HEK293 (cell line): Measurements from ENCODE around the gene BRWD1.

Experiments used
- REPIN1 ChIP-seq: fragments of 450-650 bp; formaldehyde crosslinking; IDR thresholded peaks from 2 replicates; pipeline ENCODE4 v1.5.1; 2017; ENCODE audit warnings: missing biosample characterization, missing genetic modification characterization, low read depth
- SP2 ChIP-seq: fragments of 450-650 bp; formaldehyde crosslinking; IDR thresholded peaks from 2 replicates; pipeline ENCODE4 v1.5.1; 2016; ENCODE audit warnings: missing biosample characterization, missing genetic modification characterization
- SP7 ChIP-seq: fragments of 450-650 bp; formaldehyde crosslinking; IDR thresholded peaks from 2 replicates; pipeline ENCODE4 v1.5.1; 2016; ENCODE audit warnings: missing biosample characterization, missing genetic modification characterization
- ZBTB21 ChIP-seq: fragments of 450-650 bp; formaldehyde crosslinking; IDR thresholded peaks from 2 replicates; pipeline ENCODE4 v1.5.1; 2017; ENCODE audit warnings: missing biosample characterization, missing genetic modification characterization
- ZBTB48 ChIP-seq: fragments of 450-650 bp; formaldehyde crosslinking; IDR thresholded peaks from 2 replicates; pipeline ENCODE4 v1.5.1; 2016; ENCODE audit warnings: missing biosample characterization, missing genetic modification characterization
- ZFHX2 ChIP-seq: fragments of 450-650 bp; formaldehyde crosslinking; conservative IDR thresholded peaks from 2 replicates; pipeline ENCODE4 v1.5.1; 2016; ENCODE audit warnings: missing biosample characterization, missing genetic modification characterization
- ZNF112 ChIP-seq: fragments of 450-650 bp; formaldehyde crosslinking; IDR thresholded peaks from 2 replicates; pipeline ENCODE4 v1.5.0; 2017; ENCODE audit warnings: missing biosample characterization, missing genetic modification characterization
- ZNF23 ChIP-seq: fragments of 450-650 bp; formaldehyde crosslinking; IDR thresholded peaks from 2 replicates; pipeline ENCODE4 v1.5.1; 2016; ENCODE audit warnings: missing biosample characterization, missing genetic modification characterization, borderline replicate concordance
- ZNF248 ChIP-seq: fragments of 450-650 bp; formaldehyde crosslinking; IDR thresholded peaks from 2 replicates; pipeline ENCODE4 v1.5.1; 2017; ENCODE audit warnings: missing biosample characterization, missing genetic modification characterization
- ZNF302 ChIP-seq: fragments of 450-650 bp; formaldehyde crosslinking; IDR thresholded peaks from 2 replicates; pipeline ENCODE4 v1.5.1; 2016; ENCODE audit warnings: missing biosample characterization, missing genetic modification characterization, low read depth
- ZNF324 ChIP-seq: fragments of 450-650 bp; formaldehyde crosslinking; IDR thresholded peaks from 2 replicates; pipeline ENCODE4 v1.5.1; 2016; ENCODE audit warnings: missing biosample characterization, missing genetic modification characterization
- ZNF426 ChIP-seq: fragments of 450-650 bp; formaldehyde crosslinking; IDR thresholded peaks from 2 replicates; pipeline ENCODE4 v1.5.1; 2017; ENCODE audit warnings: missing biosample characterization, missing genetic modification characterization, mild to moderate bottlenecking, inconsistent platforms, moderate library complexity
- ZNF548 ChIP-seq: fragments of 450-650 bp; formaldehyde crosslinking; IDR thresholded peaks from 2 replicates; pipeline ENCODE4 v1.5.1; 2016; ENCODE audit warnings: missing biosample characterization, missing genetic modification characterization
- ZNF660 ChIP-seq: fragments of 450-650 bp; IDR thresholded peaks from 2 replicates; pipeline ENCODE4 v1.5.1; 2018; ENCODE audit warnings: missing biosample characterization, mild to moderate bottlenecking, missing genetic modification characterization
- ZNF76 ChIP-seq: fragments of 450-650 bp; formaldehyde crosslinking; IDR thresholded peaks from 2 replicates; pipeline ENCODE4; 2016; ENCODE audit warnings: low read depth, missing biosample characterization, missing genetic modification characterization, borderline replicate concordance
- ZNF837 ChIP-seq: fragments of 450-650 bp; formaldehyde crosslinking; IDR thresholded peaks from 2 replicates; pipeline ENCODE4 v1.5.1; 2016; ENCODE audit warnings: missing biosample characterization, missing genetic modification characterization
- ZXDB ChIP-seq: fragments of 450-650 bp; formaldehyde crosslinking; IDR thresholded peaks from 2 replicates; pipeline ENCODE4 v1.5.1; 2016; ENCODE audit warnings: missing biosample characterization, missing genetic modification characterization
- TF ChIP-seq, protein P1 (sequence below): fragments of 450-650 bp; formaldehyde crosslinking; IDR thresholded peaks from 2 replicates; pipeline ENCODE4 v1.5.1; 2017; ENCODE audit warnings: missing biosample characterization, missing genetic modification characterization
- TF ChIP-seq, protein P2 (sequence below): fragments of 450-650 bp; formaldehyde crosslinking; IDR thresholded peaks from 2 replicates; pipeline ENCODE4 v1.5.1; 2017; ENCODE audit warnings: missing biosample characterization, missing genetic modification characterization
- TF ChIP-seq, protein P3 (sequence below): fragments of 450-650 bp; formaldehyde crosslinking; IDR thresholded peaks from 2 replicates; pipeline ENCODE4 v1.5.1; 2016; ENCODE audit warnings: missing biosample characterization, missing genetic modification characterization
- TF ChIP-seq, protein P4 (sequence below): fragments of 450-650 bp; formaldehyde crosslinking; IDR thresholded peaks from 2 replicates; pipeline ENCODE4 v1.5.1; 2016; ENCODE audit warnings: missing biosample characterization, missing genetic modification characterization
- TF ChIP-seq, protein P5 (sequence below): fragments of 450-650 bp; formaldehyde crosslinking; IDR thresholded peaks from 2 replicates; pipeline ENCODE4 v1.5.1; 2016; ENCODE audit warnings: missing biosample characterization, missing genetic modification characterization
- TF ChIP-seq, protein P6 (sequence below): fragments of 450-650 bp; formaldehyde crosslinking; optimal IDR thresholded peaks from 2 replicates; pipeline ENCODE3; 2016; ENCODE audit warnings: missing biosample characterization, mild to moderate bottlenecking, missing genetic modification characterization
- TF ChIP-seq, protein P7 (sequence below): fragments of 450-650 bp; formaldehyde crosslinking; conservative IDR thresholded peaks from 2 replicates; pipeline ENCODE4 v1.5.1; 2016; ENCODE audit warnings: low read depth, missing biosample characterization, missing genetic modification characterization
- TF ChIP-seq, protein P8 (sequence below): fragments of 450-650 bp; formaldehyde crosslinking; IDR thresholded peaks from 2 replicates; pipeline ENCODE4 v1.5.1; 2017; ENCODE audit warnings: missing biosample characterization, missing genetic modification characterization

Gene BRWD1

DNA sequence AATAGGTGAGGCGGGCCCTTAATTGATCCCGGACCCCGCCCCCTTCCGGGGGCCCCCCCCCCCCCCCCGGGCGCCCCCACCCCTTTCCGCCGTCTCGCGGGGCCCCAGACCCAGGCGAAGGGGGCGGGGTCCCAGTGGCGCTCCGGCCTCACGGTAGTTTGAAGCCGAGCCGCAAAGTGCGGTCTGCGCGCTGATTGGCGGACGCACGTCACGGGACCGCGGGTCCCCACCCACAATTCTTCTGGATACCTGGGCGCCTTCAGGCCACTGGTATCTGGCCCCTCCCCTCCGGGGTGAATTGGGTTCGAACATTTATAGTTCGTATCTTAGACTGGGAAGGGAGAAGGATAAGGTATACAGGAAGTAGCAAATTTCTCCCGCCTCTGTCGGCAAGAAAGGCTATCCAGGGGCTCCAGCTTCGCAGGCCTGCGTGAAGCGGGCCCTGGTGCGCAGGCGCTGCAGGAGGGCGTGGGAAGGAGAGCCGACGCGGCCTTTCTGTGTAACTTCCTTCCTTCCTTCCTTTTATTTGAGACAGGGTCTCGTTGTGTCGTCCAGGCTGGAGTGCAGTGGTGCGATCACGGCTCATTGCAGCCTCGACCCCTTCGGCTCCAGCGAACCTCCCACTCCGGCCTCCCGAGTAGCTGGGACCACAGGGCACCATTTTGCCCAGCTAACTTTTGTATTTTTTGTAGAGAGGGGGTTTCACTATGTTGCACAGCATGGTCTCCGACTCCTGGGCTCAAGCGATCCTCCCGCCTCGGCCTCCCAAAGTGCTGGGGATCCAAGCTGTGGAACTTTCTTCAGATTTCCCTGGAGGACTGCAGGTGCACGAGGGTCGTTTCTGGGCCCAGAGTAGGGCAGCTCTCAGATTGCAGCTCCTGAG, 36.0 kb upstream of the BRWD1 start (continued):
- TF ChIP-seq ZNF426 (tag by site-specific recombination) (no peak), ZNF248 (tag by site-specific recombination) (no peak), ZNF660 (peak; percentile 49; the same call in 1 of the 2 replicates), ZNF837 (tag by site-specific recombination) (no peak), ZNF112 (no peak), ZNF548 (tag by site-specific recombination) (no peak; the same call in 1 of the 2 replicates), ZXDB (tag by site-specific recombination) (peak; percentile 96), SP7 (tag by site-specific recombination) (peak; percentile 75), ZBTB48 (tag by site-specific recombination) (0 out of 2 replicates have a peak, but pooled peaks have one; percentile 27), ZNF302 (tag by site-specific recombination) (no peak), REPIN1 (no peak), ZBTB21 (no peak), ZNF23 (tag by site-specific recombination) (no peak), ZNF324 (tag by site-specific recombination) (peak; percentile 91; the same call in 1 of the 2 replicates), ZFHX2 (tag by site-specific recombination) (peak; percentile 79), ZNF76 (tag by site-specific recombination) (peak; percentile 79; the same call in 1 of the 2 replicates), SP2 (peak; percentile 80)
- TF ChIP-seq, protein P1, sequence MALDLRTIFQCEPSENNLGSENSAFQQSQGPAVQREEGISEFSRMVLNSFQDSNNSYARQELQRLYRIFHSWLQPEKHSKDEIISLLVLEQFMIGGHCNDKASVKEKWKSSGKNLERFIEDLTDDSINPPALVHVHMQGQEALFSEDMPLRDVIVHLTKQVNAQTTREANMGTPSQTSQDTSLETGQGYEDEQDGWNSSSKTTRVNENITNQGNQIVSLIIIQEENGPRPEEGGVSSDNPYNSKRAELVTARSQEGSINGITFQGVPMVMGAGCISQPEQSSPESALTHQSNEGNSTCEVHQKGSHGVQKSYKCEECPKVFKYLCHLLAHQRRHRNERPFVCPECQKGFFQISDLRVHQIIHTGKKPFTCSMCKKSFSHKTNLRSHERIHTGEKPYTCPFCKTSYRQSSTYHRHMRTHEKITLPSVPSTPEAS: no peak
- TF ChIP-seq, protein P2, sequence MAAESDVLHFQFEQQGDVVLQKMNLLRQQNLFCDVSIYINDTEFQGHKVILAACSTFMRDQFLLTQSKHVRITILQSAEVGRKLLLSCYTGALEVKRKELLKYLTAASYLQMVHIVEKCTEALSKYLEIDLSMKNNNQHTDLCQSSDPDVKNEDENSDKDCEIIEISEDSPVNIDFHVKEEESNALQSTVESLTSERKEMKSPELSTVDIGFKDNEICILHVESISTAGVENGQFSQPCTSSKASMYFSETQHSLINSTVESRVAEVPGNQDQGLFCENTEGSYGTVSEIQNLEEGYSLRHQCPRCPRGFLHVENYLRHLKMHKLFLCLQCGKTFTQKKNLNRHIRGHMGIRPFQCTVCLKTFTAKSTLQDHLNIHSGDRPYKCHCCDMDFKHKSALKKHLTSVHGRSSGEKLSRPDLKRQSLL (tag by site-specific recombination): 0 out of 2 replicates have a peak, but pooled peaks have one; percentile 18
- TF ChIP-seq, protein P3, sequence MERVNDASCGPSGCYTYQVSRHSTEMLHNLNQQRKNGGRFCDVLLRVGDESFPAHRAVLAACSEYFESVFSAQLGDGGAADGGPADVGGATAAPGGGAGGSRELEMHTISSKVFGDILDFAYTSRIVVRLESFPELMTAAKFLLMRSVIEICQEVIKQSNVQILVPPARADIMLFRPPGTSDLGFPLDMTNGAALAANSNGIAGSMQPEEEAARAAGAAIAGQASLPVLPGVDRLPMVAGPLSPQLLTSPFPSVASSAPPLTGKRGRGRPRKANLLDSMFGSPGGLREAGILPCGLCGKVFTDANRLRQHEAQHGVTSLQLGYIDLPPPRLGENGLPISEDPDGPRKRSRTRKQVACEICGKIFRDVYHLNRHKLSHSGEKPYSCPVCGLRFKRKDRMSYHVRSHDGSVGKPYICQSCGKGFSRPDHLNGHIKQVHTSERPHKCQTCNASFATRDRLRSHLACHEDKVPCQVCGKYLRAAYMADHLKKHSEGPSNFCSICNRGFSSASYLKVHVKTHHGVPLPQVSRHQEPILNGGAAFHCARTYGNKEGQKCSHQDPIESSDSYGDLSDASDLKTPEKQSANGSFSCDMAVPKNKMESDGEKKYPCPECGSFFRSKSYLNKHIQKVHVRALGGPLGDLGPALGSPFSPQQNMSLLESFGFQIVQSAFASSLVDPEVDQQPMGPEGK (tag by site-specific recombination): peak; percentile 67; the same call in 1 of the 2 replicates
- TF ChIP-seq, protein P4, sequence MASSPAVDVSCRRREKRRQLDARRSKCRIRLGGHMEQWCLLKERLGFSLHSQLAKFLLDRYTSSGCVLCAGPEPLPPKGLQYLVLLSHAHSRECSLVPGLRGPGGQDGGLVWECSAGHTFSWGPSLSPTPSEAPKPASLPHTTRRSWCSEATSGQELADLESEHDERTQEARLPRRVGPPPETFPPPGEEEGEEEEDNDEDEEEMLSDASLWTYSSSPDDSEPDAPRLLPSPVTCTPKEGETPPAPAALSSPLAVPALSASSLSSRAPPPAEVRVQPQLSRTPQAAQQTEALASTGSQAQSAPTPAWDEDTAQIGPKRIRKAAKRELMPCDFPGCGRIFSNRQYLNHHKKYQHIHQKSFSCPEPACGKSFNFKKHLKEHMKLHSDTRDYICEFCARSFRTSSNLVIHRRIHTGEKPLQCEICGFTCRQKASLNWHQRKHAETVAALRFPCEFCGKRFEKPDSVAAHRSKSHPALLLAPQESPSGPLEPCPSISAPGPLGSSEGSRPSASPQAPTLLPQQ (tag by site-specific recombination): peak; percentile 78
- TF ChIP-seq, protein P5, sequence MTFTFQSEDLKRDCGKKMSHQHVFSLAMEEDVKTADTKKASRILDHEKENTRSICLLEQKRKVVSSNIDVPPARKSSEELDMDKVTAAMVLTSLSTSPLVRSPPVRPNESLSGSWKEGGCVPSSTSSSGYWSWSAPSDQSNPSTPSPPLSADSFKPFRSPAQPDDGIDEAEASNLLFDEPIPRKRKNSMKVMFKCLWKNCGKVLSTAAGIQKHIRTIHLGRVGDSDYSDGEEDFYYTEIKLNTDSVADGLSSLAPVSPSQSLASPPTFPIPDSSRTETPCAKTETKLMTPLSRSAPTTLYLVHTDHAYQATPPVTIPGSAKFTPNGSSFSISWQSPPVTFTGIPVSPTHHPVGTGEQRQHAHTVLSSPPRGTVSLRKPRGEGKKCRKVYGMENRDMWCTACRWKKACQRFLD (tag by site-specific recombination): no peak
- TF ChIP-seq, protein P6, sequence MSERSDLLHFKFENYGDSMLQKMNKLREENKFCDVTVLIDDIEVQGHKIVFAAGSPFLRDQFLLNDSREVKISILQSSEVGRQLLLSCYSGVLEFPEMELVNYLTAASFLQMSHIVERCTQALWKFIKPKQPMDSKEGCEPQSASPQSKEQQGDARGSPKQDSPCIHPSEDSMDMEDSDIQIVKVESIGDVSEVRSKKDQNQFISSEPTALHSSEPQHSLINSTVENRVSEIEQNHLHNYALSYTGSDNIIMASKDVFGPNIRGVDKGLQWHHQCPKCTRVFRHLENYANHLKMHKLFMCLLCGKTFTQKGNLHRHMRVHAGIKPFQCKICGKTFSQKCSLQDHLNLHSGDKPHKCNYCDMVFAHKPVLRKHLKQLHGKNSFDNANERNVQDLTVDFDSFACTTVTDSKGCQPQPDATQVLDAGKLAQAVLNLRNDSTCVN (tag by site-specific recombination): no peak
- TF ChIP-seq, protein P7, sequence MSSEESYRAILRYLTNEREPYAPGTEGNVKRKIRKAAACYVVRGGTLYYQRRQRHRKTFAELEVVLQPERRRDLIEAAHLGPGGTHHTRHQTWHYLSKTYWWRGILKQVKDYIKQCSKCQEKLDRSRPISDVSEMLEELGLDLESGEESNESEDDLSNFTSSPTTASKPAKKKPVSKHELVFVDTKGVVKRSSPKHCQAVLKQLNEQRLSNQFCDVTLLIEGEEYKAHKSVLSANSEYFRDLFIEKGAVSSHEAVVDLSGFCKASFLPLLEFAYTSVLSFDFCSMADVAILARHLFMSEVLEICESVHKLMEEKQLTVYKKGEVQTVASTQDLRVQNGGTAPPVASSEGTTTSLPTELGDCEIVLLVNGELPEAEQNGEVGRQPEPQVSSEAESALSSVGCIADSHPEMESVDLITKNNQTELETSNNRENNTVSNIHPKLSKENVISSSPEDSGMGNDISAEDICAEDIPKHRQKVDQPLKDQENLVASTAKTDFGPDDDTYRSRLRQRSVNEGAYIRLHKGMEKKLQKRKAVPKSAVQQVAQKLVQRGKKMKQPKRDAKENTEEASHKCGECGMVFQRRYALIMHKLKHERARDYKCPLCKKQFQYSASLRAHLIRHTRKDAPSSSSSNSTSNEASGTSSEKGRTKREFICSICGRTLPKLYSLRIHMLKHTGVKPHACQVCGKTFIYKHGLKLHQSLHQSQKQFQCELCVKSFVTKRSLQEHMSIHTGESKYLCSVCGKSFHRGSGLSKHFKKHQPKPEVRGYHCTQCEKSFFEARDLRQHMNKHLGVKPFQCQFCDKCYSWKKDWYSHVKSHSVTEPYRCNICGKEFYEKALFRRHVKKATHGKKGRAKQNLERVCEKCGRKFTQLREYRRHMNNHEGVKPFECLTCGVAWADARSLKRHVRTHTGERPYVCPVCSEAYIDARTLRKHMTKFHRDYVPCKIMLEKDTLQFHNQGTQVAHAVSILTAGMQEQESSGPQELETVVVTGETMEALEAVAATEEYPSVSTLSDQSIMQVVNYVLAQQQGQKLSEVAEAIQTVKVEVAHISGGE: peak; percentile 75
- TF ChIP-seq, protein P8, sequence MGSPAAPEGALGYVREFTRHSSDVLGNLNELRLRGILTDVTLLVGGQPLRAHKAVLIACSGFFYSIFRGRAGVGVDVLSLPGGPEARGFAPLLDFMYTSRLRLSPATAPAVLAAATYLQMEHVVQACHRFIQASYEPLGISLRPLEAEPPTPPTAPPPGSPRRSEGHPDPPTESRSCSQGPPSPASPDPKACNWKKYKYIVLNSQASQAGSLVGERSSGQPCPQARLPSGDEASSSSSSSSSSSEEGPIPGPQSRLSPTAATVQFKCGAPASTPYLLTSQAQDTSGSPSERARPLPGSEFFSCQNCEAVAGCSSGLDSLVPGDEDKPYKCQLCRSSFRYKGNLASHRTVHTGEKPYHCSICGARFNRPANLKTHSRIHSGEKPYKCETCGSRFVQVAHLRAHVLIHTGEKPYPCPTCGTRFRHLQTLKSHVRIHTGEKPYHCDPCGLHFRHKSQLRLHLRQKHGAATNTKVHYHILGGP (tag by site-specific recombination): no peak
